GM10266 (cell line): ENCODE data around the gene PRKD1.

ENCODE experiments used
- DNase-seq: peaks from one replicate; pipeline ENCODE4 v3.0.0; 2012; ENCODE audit errors: extremely low spot score
- CTCF ChIP-seq: IDR thresholded peaks from 2 replicates; pipeline ENCODE4 v1.5.1; 2012; ENCODE audit warnings: mild to moderate bottlenecking, low read depth; ENCODE audit not compliant: control insufficient read depth, insufficient read depth; ENCODE audit errors: missing control alignments

Gene PRKD1

DNA sequence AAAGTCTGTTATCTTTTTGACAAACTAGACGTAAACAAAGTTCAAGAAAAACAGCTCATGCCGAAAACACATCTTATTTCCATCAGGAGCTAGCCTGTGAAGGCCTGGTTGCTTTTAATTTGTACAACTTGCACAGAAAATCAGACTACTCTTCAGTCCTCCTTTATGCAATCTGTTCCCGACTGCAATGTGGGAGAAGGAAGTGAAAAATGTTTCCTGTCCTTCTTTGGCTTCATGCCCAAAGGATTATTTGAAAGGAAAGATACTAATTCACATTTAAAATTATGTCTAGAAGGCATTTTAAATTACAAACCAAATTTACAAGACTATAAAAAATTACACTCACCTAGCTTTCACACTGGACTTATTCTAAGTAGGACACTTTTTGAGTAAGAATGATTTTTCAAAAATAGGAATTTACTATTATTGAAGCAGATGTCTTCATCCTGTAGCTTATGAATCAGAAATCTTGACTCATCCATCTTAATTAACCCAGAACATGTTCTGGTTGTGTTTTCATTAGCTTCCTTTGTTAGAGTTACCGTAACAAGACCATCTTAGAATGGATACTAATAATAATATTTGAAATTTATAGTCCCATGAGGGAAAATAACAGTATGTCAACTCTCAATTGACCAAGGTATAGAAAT is 272.6 kb downstream of the PRKD1 start:
- TF ChIP-seq CTCF: no peak
- no peak for DNase-seq

DNA sequence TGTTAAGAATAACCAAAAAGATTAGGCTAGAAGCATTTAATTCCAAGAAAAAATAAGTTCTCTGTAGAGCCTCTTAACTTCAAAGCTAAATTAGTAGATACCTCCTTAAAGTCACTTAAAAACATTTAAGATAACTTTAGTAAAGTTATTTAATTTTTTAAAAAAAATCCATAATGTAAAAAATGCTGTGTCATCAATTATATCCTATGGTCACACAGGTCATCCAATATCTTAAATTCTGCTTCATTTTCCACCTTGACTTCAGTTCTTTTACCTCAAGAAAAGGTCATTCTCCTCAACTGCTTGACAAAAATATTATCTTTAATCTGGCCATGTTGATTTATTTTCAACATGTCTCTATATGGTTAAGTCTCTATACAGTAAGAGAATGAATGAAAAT is 274.3 kb downstream of the PRKD1 start:
- DNase-seq: no peak
- TF ChIP-seq CTCF: no peak

DNA sequence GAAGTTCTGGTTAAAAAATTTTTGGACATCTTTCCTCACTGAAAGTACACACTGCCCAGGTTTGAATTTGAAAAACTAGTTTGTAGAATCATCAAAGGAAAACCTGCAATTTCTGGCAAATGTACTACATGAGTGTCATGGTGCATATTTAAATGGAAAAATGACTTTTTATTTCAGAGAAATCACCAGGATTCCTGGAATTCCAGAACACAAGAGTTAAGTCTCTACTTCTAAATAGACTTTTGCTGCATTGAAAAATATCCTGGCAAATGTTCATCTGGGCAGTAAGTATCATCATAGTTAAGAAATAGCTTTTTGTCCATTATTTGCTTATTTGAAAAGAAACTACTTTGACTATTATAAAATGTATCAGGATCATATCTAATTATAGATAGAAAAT is 275.1 kb downstream of the PRKD1 start:
- TF ChIP-seq CTCF: no peak
- no peak for DNase-seq

- DNase-seq: no peak
Observed at GRCh38 chr14:29650554-29651269, 276.9 kb downstream of the PRKD1 start.

DNA sequence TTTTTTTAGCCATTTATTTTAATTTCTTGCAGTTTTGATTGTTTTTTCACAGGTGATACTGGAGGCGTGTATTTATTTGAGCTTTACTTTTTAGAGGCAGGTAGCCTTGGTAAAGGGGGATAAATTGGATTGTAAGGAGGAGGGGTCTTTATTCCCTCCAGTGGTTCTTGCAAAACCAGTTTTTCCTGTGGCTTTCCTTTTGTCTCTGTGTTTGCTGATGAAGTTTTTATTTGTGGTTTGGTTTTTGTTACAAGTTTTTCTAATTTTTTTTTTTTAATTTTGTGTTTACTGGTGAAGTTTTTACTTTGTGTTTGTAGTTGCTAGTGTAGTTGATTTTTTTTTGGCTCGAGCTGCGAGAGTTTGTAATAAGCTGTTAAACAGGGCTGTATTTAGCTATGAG is 278.5 kb downstream of the PRKD1 start:
- no peak for DNase-seq
- no peak for TF ChIP-seq CTCF

More at GRCh38 chr14:29650554-29651269, 276.9 kb downstream of the PRKD1 start:
- no peak for TF ChIP-seq CTCF

GRCh38 chr14:29648045-29648444 is 279.6 kb downstream of the PRKD1 start:
- TF ChIP-seq CTCF: no peak
- DNase-seq: no peak

DNA sequence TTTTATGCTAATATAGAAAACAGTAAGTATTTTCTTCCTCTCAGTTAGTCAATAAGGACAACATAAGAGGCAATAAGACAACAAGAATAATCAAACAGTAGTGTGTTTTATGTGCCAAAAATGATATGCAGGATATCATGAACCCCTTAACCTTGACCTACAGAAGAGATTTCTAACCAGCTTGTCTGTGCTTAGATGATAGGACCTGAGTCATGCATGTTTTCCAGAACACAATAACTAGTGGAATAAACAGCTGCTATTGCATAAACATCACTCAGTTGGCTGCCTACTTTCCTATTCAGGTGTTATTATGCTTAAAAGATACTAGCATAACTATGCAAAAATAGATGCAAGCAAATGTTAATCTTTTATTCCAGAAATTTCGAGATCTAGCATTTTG is 282.5 kb downstream of the PRKD1 start:
- TF ChIP-seq CTCF: no peak
- no peak for DNase-seq
